Kidney epithelial cell (primary cell): Measurements from ENCODE around the gene CHST11. TPM values are rescaled to one million over a fixed set of nuclear protein-coding genes. Genes with fewer than 3 reads are reported as not detected.

Experiments used
- DNase-seq: peaks from one replicate; pipeline ENCODE4 v3.0.0-alpha.2; 2010; ENCODE audit warnings: low read depth
- H3K27me3 ChIP-seq: 2 replicates; pipeline ENCODE4 v1.6.0; 2011; ENCODE audit warnings: low read length; ENCODE audit not compliant: control insufficient read depth, insufficient read depth
- H3K36me3 ChIP-seq: 2 replicates; pipeline ENCODE4 v1.5.1; 2011; ENCODE audit warnings: low read length; ENCODE audit not compliant: control insufficient read depth, insufficient read depth
- H3K4me3 ChIP-seq: 2 replicates; pipeline ENCODE4 v1.5.1; 2011; ENCODE audit warnings: low read depth, mild to moderate bottlenecking, control low read depth, low read length
- total RNA-seq: library from RNA; depleted of rRNA; stranded (reverse); fragments of >200 nt; gene quantifications from 2 replicates; pipeline ENCODE4 v1.2.3, GENCODE V29; 2015
- TF ChIP-seq, protein P1 (sequence below): IDR thresholded peaks from 2 replicates; pipeline ENCODE4 v1.5.1; 2011; ENCODE audit warnings: mild to moderate bottlenecking, moderate library complexity, low read length, control low read depth, inconsistent platforms; ENCODE audit not compliant: insufficient read depth, poor library complexity, severe bottlenecking

CHST11 gene
- total RNA-seq, 1 donor from 2014 or later = 32.6 TPM

GRCh38 chr12:104536841-104537240, 80.1 kb downstream of the CHST11 start:
- TF ChIP-seq, protein P1, sequence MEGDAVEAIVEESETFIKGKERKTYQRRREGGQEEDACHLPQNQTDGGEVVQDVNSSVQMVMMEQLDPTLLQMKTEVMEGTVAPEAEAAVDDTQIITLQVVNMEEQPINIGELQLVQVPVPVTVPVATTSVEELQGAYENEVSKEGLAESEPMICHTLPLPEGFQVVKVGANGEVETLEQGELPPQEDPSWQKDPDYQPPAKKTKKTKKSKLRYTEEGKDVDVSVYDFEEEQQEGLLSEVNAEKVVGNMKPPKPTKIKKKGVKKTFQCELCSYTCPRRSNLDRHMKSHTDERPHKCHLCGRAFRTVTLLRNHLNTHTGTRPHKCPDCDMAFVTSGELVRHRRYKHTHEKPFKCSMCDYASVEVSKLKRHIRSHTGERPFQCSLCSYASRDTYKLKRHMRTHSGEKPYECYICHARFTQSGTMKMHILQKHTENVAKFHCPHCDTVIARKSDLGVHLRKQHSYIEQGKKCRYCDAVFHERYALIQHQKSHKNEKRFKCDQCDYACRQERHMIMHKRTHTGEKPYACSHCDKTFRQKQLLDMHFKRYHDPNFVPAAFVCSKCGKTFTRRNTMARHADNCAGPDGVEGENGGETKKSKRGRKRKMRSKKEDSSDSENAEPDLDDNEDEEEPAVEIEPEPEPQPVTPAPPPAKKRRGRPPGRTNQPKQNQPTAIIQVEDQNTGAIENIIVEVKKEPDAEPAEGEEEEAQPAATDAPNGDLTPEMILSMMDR = no peak
- DNase-seq = no peak
- H3K27me3 ChIP-seq = no peaks in the 10 kb centered on the region
- no peak overlapping the region for H3K4me3 ChIP-seq
- H3K36me3 ChIP-seq = no peaks in the 10 kb centered on the region

- H3K4me3 ChIP-seq = no peak overlapping the region
- TF ChIP-seq, protein P1 = no peak
- DNase-seq = no peak
These were observed 81.3 kb downstream of the CHST11 start for GRCh38 chr12:104538056-104538455.

DNA sequence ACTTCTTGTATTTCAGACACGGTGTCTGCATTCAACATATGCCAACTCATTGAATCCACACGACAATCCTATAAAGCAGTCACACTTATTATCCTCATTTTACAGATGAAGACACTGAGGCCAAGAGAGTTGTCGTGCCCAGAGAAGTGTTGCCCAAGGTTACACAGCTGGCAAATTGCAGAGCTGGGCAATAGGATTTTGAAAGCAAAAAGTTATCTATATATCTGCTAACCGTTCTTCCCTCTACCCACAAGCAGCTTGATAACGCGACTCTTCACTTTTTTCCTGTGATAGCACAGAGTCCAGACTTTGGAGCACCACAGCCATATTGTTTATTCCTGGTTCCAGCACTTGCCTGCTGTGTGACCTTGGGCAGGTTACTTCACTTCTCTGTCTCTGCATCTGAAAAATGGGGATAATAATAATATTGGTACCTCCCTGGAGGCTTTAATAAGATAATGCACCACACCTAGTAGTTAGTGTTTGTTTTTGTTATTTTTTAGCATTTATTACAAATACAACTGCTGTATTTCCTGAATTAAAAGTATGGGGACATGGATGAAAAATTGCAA, 82.2 kb downstream of the CHST11 start:
- H3K36me3 ChIP-seq = no peaks in the 10 kb centered on the region
- no peak overlapping the region for H3K4me3 ChIP-seq
- TF ChIP-seq, protein P1 = no peak
- H3K27me3 ChIP-seq = no peaks in the 10 kb centered on the region
- no peak for DNase-seq

More at GRCh38 chr12:104538056-104538455, 81.3 kb downstream of the CHST11 start:
- Histone ChIP-seq H3K36me3 (no peaks in the 10 kb centered on the region), H3K27me3 (no peaks in the 10 kb centered on the region)

- Histone ChIP-seq H3K27me3 (no peaks in the 10 kb centered on the region), H3K4me3 (no peak overlapping the region), H3K36me3 (peaks cover 1% of the 10 kb centered on the region)
- DNase-seq = no peak
- TF ChIP-seq, protein P1 = no peak
These were observed 88.1 kb downstream of the CHST11 start for GRCh38 chr12:104544836-104545235.

DNA sequence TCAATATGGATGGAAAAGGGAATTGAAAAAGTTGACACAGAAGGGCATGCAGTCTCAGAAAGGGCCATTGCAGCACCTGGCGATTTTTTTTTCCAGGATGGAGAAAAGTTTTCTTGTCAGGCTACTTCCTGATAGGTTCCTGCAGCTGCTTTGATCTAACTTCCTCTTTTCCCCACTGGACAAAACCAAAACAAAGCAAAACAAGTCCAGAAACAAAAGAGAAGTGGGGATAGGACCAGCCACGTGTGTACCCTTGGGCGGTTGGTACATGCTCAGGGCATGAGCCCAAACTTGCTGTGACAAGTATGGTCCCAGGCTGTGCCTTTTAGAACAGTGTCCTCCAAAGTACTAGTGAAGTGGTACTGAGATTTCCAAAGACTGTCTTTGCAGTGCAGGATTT, 89.8 kb downstream of the CHST11 start:
- H3K36me3 ChIP-seq = peaks cover 1% of the 10 kb centered on the region
- H3K27me3 ChIP-seq = no peaks in the 10 kb centered on the region
- no peak for DNase-seq
- H3K4me3 ChIP-seq = no peak overlapping the region
- TF ChIP-seq, protein P1 = no peak

DNA sequence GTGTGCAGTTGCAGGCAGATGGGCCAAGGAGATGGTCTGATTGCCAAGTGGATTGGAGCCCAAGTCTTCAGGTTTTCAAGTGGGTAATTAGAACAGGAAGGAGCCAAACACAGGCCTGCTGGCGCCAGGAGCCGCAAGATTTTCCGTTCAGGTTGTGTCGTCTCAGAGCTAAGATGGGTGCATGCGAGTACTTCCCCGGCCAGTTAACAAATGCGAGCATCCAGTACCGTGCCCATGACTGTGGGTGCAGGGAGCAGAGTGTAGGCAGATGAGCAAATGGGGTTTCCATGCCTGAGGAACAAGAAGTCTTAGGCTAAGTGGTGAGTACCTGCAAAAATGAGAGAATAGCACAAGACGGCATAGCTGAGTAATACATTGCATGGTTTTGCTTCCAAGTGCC, 90.5 kb downstream of the CHST11 start:
- no peaks in the 10 kb centered on the region for H3K27me3 ChIP-seq
- peaks cover 1% of the 10 kb centered on the region for H3K36me3 ChIP-seq
- TF ChIP-seq, protein P1 = no peak
- no peak overlapping the region for H3K4me3 ChIP-seq
- DNase-seq = no peak
